Stimulated activated CD4-positive, alpha-beta T cell treated with anti-CD3 and anti-CD28 coated beads, Interleukin-12 subunit alpha, Interleukin-12 subunit beta, amount 100 ng/mL, for 4 hours (primary cell): Measurements from ENCODE around the gene OXER1.

ENCODE experiments used
- DNase-seq: peaks from one replicate; pipeline ENCODE4 v3.0.0-alpha.2; 2020

OXER1 gene

GRCh38 chr2:42793334-42794270, 29.7 kb upstream of the OXER1 start:
- no peak for DNase-seq

DNA sequence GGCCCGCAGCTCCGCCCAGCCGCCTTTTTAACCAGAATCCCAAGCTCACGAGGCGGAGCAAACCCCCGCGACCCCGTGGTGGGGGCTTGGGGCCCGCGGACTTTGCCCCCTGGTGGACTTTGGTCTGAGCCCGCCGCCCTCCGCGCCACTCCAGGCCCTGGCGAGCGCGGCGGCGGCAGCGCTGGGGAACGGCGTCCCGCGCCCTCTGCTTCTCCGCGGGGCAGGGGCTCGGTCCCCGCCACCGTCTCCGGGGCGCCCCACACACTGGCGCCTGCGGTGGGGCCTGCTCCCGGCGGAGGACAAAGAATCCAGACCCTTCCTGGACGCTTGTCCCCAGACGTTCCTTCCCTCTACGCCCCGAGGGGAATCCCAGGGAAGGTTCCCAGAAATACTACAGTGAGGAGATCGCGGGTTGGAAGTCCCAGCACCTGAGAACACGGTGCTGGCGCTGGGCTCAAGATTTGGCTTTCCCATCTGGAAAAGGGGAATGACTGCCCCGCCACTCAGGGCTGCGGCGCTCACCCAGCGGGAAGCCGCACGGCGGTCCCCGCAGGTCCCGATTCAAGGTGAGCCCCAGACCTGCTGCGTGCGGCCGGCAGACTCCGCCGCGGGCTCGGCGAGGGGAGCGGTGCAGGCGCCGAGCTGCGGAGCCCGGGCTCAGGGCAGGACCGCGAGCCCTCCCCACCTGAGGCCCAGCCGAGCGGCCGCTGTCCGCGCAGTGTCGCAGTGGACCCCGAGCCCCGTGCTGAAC, 28.8 kb upstream of the OXER1 start, which contains the start of gene HAAO:
TSS of gene HAAO (minus strand) at position 1 of the 751 bp plus-strand sequence. CDS start 47 bp downstream, outside the sequence.
- DNase-seq, result no peak

GRCh38 chr2:42792087-42792582, 28.2 kb upstream of the OXER1 start:
- DNase-seq, result no peak

DNA sequence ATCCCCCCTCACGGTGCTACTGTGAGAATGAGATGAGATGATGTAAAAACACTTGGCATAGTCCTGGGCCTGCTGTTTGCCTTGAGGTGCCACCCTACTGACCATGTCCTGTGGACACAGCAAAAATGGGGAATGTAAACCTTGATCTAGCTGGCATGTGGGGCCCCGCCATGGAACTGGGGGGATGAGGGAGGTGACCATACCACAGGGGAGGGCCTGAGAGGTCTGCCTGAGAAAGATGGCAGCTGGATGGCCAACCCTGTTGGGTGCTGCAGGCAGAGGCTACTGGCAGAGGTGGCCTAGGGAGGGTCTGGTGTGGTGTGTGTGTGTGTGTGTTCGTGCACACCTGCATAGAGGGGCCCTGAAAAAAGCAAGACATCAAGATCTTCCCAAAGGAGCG, 27.7 kb upstream of the OXER1 start:
- no peak for DNase-seq

DNA sequence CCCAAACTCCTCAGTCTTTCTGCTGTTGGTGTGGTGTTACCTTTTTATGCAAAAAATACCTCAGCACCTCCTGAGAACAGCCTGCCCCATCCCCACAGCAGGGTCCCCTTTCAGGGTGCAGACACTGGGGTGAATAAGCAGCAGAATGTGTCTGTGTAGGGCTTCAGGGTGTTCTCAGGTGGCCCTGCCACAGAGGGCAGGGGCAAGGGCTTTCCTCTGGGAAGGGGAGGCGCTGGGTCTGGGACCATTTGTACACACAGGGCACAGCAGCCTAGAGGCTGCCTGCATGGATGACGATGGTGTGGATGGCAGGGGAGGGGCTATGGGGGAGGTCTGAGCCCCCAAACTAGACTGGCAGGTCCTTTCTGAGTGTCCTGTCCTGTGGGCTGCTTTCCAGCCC, 25.8 kb upstream of the OXER1 start:
- no peak for DNase-seq

GRCh38 chr2:42788882-42789281, 24.9 kb upstream of the OXER1 start:
- no peak for DNase-seq

- no peak for DNase-seq
Observed at GRCh38 chr2:42788478-42788793, 24.5 kb upstream of the OXER1 start.

GRCh38 chr2:42787788-42788477, 24.0 kb upstream of the OXER1 start:
- no peak for DNase-seq

- no peak for DNase-seq
Observed at GRCh38 chr2:42787424-42787787, 23.5 kb upstream of the OXER1 start.

- no peak for DNase-seq
Observed at GRCh38 chr2:42786561-42787345, 22.8 kb upstream of the OXER1 start.

DNA sequence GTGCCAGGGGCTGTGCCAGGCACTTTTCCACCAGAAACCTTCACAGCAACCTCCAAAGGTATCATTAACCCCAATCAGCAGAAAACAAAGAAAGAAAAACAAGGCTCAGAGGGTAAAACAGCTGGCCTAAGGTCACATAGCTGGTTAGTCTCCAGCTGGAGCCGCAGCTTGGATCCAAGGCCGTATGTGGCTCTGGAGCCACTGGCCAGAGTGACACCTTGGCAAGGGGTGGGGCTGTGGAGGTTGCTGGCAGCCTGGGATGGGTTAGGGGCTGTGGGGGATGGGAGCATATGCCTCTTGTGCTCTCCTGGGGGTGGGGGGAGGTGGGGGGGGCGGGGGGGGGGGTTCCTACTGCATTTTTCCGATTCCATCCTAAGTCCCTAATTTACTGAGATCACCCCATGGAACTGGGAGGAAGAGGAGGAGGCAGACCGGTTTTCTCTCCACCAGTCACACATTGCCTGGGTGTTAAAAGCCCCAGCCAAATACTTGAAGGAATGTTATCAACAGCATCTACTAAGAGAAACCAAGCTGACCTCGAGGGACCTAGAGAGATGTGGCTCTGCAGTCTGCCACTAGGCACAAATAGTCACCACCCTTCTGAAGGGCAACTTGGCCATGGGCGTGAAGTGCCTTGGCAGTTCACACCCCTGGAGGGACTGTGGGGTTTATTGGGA, 20.4 kb upstream of the OXER1 start:
- DNase-seq, result no peak

GRCh38 chr2:42783511-42783910, 19.6 kb upstream of the OXER1 start:
- no peak for DNase-seq

GRCh38 chr2:42781181-42781580, 17.2 kb upstream of the OXER1 start:
- DNase-seq, result no peak

DNA sequence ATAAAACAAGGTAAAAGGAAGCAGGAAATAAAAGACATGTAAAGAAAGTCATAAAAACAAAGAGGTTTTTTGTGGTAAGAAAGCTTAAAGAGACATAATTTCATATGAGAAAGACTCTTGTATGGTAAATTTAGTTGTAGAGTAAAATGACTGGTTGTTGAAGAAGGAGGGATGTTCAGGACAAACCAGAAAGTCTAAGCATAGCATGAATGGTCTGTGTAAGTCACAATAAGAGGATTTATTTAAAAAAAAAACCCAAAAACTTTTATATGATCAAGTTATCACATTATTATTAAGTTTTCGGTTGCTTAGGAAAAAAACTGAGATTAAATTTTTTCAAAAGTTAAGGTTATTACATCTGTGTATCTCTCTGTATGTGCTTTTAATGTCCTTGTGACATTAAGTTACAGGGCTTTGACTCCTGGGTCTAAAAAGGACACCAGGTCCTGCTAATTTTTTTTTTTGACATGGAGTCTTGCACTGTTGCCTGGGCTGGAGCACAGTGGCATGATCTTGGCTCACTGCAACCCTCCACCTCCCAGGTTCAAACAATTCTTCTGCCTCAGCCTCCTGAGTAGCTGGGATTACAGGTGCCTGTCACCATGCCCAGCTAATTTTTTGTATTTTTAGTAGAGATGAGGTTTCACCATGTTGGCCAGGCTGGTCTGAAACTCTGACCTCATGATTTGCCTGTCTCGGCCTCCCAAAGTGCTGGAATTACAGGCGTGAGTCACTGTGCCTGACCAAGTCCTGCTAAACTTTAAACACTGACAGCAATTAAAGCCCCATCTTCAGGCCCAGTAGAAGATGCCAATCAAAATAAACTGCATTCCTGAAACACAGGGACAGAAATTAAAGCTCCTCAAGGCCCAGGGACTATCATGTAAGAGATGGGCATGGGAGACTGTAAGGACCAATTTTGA, 14.2 kb upstream of the OXER1 start:
- DNase-seq, result no peak

GRCh38 chr2:42775810-42776209, 11.9 kb upstream of the OXER1 start:
- no peak for DNase-seq

DNA sequence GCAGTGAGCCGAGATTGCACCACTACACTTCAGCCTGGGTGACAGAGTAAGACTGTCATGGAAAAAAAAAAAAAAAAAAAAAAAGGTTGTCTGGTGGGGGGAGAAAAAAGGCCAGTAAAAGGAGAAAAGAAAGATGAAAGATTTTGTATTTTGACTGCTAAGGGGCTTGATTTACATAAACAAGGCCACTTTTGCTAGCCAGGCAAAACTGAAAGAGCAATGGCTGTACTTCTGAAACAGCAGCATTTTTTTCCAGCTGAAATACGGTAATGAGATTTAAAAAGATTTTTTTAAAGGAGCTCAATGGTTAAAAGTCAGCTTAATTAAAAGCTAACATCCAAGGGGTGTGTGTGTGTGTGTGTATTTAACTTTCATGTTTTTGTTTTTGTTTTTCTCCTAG, 11.3 kb upstream of the OXER1 start:
- no peak for DNase-seq

- DNase-seq, result no peak
Observed at GRCh38 chr2:42771546-42772153, 7.7 kb upstream of the OXER1 start.

DNA sequence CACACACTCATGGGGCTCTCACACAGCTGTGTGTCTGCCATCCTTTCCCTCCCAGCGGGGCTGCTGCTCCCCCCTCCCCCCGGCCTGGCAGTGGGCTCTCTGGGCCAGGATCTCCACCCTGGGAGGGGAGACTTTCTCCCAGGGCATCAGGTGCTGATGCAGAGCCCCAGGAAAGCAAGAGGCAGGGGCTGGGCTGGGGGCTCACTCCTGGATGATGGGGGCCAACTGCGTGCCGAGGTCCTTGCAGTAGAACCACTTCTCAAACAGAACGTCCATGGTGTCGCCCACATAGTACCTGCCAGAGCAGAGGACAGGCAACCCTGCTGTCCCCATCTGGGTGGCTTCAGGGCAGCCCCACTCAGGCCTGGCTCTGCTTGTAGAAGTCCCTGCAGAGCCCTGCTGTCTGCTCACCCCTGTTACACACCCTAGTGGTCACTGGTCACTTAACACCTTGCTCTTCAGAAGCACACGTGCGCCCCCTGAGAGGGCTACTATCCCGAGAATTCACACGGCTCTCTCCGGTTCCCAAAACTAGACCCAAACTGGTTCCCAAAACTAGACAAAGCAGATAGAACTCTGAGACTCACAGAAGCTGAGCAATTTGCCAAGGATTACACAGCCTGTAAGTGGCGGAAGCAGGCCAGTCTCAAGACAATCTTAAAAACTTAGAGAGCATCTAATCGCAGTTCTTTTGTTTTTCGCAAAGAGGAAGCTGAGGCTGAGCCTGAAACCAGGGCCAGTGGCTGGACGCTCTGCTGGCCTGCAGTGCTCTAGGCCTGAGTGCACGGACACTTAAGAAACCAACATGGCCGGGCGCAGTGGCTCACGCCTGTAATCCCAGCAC, 6.6 kb upstream of the OXER1 start:
- no peak for DNase-seq

DNA sequence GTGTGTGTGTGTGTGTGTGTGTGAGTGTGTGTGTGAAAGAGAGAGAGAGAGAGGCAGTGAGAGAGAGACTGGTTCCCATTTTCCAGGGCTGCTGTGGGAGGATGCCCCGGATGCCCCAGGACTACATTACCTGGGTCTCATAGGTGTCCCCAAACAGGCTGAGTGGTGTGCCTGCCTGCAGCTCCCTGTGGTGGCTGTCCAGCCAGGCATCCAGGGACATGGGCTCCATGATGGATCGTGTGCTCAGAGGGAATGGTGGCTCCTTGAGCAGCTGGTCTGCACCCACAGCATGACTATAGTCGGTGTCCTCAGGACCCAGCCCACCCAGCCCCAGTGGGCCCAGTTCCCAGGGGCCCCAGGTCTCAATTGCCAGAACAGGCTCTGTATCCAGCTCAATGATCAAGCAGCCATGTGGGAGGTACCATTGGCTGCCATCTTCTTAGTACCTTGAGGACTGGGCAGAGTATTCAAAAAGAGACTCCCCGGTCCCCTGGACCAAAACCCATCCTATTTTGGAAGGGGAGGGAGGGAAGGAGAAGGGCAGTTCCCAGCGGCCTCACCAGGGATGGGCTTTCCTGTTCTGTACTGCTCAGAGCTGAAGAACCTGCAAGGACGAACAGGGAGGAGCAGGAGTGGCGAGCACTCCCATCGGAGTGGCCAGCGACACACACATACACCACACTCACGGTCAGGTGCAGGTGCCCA, 5.8 kb upstream of the OXER1 start:
- DNase-seq, result no peak
